Measurements from ENCODE around the gene SLC6A9. TPM values are rescaled to one million over a fixed set of nuclear protein-coding genes. Genes with fewer than 3 reads are reported as not detected.

SLC6A9 gene
- total RNA-seq, 1 donor from 2014 or later, result 0.65 TPM

- DNase-seq (ENCODE audit: low spot score) (no peak), ATAC-seq (peak; percentile 17)
These were observed 534 bp downstream of the SLC6A9 start for GRCh38 chr1:44030605-44031251.

GRCh38 chr1:44029911-44030604 is 1.2 kb downstream of the SLC6A9 start:
- peak; percentile 85 for DNase-seq (ENCODE audit: low spot score)
- peak; percentile 92 for ATAC-seq

GRCh38 chr1:44029260-44029910 is 1.9 kb downstream of the SLC6A9 start:
- no peak for DNase-seq (ENCODE audit: low spot score)
- ATAC-seq, result no peak

- DNase-seq (ENCODE audit: low spot score) (no peak), ATAC-seq (no peak)
These were observed 3.9 kb downstream of the SLC6A9 start for GRCh38 chr1:44027320-44027719.

- ATAC-seq, result no peak
- DNase-seq (ENCODE audit: low spot score), result no peak
These were observed 5.4 kb downstream of the SLC6A9 start for GRCh38 chr1:44025816-44026215.

GRCh38 chr1:44024903-44025525 is 6.2 kb downstream of the SLC6A9 start:
- DNase-seq (ENCODE audit: low spot score) (no peak), ATAC-seq (no peak)

GRCh38 chr1:44024031-44024902 is 7.0 kb downstream of the SLC6A9 start:
- no peak for DNase-seq (ENCODE audit: low spot score)
- no peak for ATAC-seq

- no peak for ATAC-seq
- DNase-seq (ENCODE audit: low spot score), result no peak
These were observed 9.5 kb downstream of the SLC6A9 start for GRCh38 chr1:44021581-44022321.

- ATAC-seq (no peak), DNase-seq (ENCODE audit: low spot score) (no peak)
These were observed 10.1 kb downstream of the SLC6A9 start for GRCh38 chr1:44021156-44021555.

- ATAC-seq, result no peak
- no peak for DNase-seq (ENCODE audit: low spot score)
These were observed 10.8 kb downstream of the SLC6A9 start for GRCh38 chr1:44020464-44020863.

GRCh38 chr1:44019466-44019948 is 11.8 kb downstream of the SLC6A9 start:
- DNase-seq (ENCODE audit: low spot score), result no peak
- no peak for ATAC-seq

GRCh38 chr1:44016890-44017400 is 14.3 kb downstream of the SLC6A9 start:
- DNase-seq (ENCODE audit: low spot score) (no peak), ATAC-seq (no peak)

GRCh38 chr1:44016041-44016889 is 15.0 kb downstream of the SLC6A9 start:
- ATAC-seq (no peak), DNase-seq (ENCODE audit: low spot score) (no peak)

GRCh38 chr1:44015206-44015605 is 16.1 kb downstream of the SLC6A9 start:
- DNase-seq (ENCODE audit: low spot score) (no peak), ATAC-seq (no peak)

- no peak for DNase-seq (ENCODE audit: low spot score)
- no peak for ATAC-seq
These were observed 16.7 kb downstream of the SLC6A9 start for GRCh38 chr1:44014365-44015104.

GRCh38 chr1:44013949-44014348 is 17.3 kb downstream of the SLC6A9 start:
- DNase-seq (ENCODE audit: low spot score) (no peak), ATAC-seq (no peak)

- no peak for ATAC-seq
- no peak for DNase-seq (ENCODE audit: low spot score)
These were observed 18.2 kb downstream of the SLC6A9 start for GRCh38 chr1:44012941-44013609.
